ENCODE data around the gene SERPINB10.

The SERPINB10 gene

DNA sequence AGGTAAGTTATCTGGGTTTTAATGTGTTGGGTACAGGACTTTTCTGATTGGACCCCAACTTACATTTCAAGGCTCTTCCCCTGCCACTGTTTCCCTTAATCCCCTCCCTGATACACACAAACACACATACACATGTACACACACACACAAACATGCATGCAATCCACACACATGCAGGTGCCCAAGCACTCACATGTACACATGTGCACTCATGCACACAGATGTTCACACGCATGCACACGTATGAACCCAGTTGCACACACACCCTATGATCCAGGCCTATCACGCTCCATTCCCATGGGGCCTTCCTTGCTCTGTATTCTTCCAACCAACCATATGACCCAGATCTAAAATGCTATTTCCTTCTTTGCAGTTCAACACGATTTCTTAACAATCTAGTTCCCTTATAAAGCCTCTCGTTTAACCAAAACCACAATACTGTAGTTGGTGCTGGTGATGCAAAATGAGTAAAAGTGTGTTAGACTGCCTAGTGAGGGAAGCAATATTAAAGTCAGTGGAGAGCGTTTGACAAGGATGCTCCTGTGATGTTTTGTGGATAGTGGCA lies 73.2 kb downstream of the SERPINB10 start:
- TF ChIP-seq, protein P1, sequence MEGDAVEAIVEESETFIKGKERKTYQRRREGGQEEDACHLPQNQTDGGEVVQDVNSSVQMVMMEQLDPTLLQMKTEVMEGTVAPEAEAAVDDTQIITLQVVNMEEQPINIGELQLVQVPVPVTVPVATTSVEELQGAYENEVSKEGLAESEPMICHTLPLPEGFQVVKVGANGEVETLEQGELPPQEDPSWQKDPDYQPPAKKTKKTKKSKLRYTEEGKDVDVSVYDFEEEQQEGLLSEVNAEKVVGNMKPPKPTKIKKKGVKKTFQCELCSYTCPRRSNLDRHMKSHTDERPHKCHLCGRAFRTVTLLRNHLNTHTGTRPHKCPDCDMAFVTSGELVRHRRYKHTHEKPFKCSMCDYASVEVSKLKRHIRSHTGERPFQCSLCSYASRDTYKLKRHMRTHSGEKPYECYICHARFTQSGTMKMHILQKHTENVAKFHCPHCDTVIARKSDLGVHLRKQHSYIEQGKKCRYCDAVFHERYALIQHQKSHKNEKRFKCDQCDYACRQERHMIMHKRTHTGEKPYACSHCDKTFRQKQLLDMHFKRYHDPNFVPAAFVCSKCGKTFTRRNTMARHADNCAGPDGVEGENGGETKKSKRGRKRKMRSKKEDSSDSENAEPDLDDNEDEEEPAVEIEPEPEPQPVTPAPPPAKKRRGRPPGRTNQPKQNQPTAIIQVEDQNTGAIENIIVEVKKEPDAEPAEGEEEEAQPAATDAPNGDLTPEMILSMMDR (IDR thresholded peaks at IDR 0.05) = no peak
- H3K27ac Mint-ChIP-seq = no peak overlapping the region
- no peaks in the 10 kb centered on the region for H3K36me3 Mint-ChIP-seq (ENCODE audit: low read depth)
- H3K27me3 Mint-ChIP-seq (ENCODE audit: low read depth, poor library complexity) = peaks cover 4% of the 10 kb centered on the region
- H3K4me1 Mint-ChIP-seq = peaks cover 16% of the 10 kb centered on the region
- H3K4me3 Mint-ChIP-seq = no peak overlapping the region
- no peaks in the 10 kb centered on the region for H3K9me3 Mint-ChIP-seq
- DNase-seq = no peak

DNA sequence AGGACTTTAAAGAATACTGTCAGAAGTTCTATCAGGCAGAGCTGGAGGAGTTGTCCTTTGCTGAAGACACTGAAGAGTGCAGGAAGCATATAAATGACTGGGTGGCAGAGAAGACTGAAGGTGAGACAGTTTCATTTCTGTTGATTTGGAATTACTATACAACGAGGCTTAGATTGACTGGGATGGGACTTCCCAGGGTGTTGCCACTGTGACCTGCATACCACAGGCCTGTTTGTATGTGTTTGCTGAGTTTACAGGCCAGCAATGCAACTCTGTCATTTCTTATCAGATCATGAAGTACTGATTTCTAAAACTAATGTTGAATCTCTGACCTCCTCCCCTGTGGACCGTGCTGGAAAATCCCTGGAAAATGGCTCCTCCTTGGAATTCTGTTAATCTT lies 74.0 kb downstream of the SERPINB10 start:
- TF ChIP-seq, protein P1 (IDR thresholded peaks at IDR 0.05) = no peak
- no peak overlapping the region for H3K4me3 Mint-ChIP-seq
- peaks cover 4% of the 10 kb centered on the region for H3K27me3 Mint-ChIP-seq (ENCODE audit: low read depth, poor library complexity)
- no peaks in the 10 kb centered on the region for H3K36me3 Mint-ChIP-seq (ENCODE audit: low read depth)
- H3K9me3 Mint-ChIP-seq = no peaks in the 10 kb centered on the region
- DNase-seq = no peak
- H3K4me1 Mint-ChIP-seq = peaks cover 16% of the 10 kb centered on the region
- no peak overlapping the region for H3K27ac Mint-ChIP-seq

DNA sequence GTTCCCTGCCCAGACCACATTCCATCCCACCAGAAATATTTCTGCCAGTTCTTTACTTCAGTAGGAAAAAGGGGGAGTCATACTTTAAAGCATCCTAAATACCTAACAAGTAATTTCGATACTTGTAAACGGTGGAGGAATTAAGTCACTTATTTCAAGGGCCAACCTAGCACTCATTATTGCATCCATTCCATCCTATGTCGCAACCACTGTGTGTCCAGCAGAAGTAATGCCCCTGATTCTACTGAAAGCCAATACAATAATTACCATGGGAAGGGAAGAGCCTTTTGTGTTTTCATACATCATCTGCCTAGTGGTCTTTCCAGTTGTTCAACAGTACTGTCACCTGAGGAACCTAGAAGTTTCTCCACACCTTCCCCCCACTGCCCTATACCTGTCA lies 74.6 kb downstream of the SERPINB10 start:
- Mint-ChIP-seq H3K9me3 (no peaks in the 10 kb centered on the region), H3K4me1 (peaks cover 16% of the 10 kb centered on the region), H3K4me3 (no peak overlapping the region), H3K36me3 (ENCODE audit: low read depth) (no peaks in the 10 kb centered on the region), H3K27ac (no peak overlapping the region), H3K27me3 (ENCODE audit: low read depth, poor library complexity) (peaks cover 4% of the 10 kb centered on the region)
- no peak for DNase-seq
- TF ChIP-seq, protein P1 (IDR thresholded peaks at IDR 0.05) = no peak
